CD14-positive monocyte (primary cell): ENCODE results near the gene SHC2. TPM values are rescaled to one million over a fixed set of nuclear protein-coding genes. Genes with fewer than 3 reads are reported as not detected.

Experiments
- DNase-seq, 3 donors: peaks; one replicate each; pipeline ENCODE4 v3.0.0-alpha.2; 2011 to 2022
- H2AFZ ChIP-seq: 2 replicates; pipeline ENCODE4 v1.6.0; 2012; ENCODE audit warnings: mild to moderate bottlenecking, low read depth, low read length, inconsistent platforms; ENCODE audit not compliant: insufficient read depth, poor library complexity, severe bottlenecking
- H3K27ac ChIP-seq, 2 donors: 1 replicate in 1 of 2; 2 replicates in 1 of 2; pipeline ENCODE4 v1.5.1; 2012 to 2013; ENCODE audit warnings: low read length in 2 of 2, control low read depth in 1 of 2, inconsistent platforms in 1 of 2, low read depth in 1 of 2, mild to moderate bottlenecking in 1 of 2
- H3K27me3 ChIP-seq, 2 donors: one replicate each; pipeline versions ENCODE4 v1.6.0 to v1.6.1; 2011 to 2013; ENCODE audit warnings: low read length in 2 of 2; ENCODE audit not compliant: control insufficient read depth in 2 of 2, insufficient read depth in 2 of 2
- H3K36me3 ChIP-seq, 2 donors: replicated peaks in 1 of 2; 1 replicate in 1 of 2; 2 replicates in 1 of 2; pipeline versions ENCODE4 v1.5.1 to v1.6.1; 2012 to 2013; ENCODE audit warnings: low read length in 2 of 2, control low read depth in 1 of 2, inconsistent platforms in 1 of 2, mild to moderate bottlenecking in 1 of 2; ENCODE audit not compliant: insufficient read depth in 2 of 2, control insufficient read depth in 1 of 2
- H3K4me1 ChIP-seq, 2 donors: 1 replicate in 1 of 2; 2 replicates in 1 of 2; pipeline versions ENCODE4 v1.5.1 to v1.6.1; 2012 to 2013; ENCODE audit warnings: low read length in 2 of 2, control low read depth in 1 of 2, inconsistent platforms in 1 of 2, mild to moderate bottlenecking in 1 of 2, moderate library complexity in 1 of 2; ENCODE audit not compliant: insufficient read depth in 2 of 2, control insufficient read depth in 1 of 2
- H3K4me2 ChIP-seq: replicated peaks from 2 replicates; pipeline ENCODE3; 2012; ENCODE audit warnings: low read length, moderate library complexity, mild to moderate bottlenecking; ENCODE audit not compliant: poor library complexity, severe bottlenecking; ENCODE audit errors: extremely low read depth
- H3K4me3 ChIP-seq, 3 experiments: fragments of 200-600 bp in 1 of 3; sonication (generic) in 1 of 3; replicated peaks in 1 of 3; 1 replicate in 2 of 3; 2 replicates in 1 of 3; pipeline ENCODE4 v1.5.1; 2011 to 2013; ENCODE audit warnings: low read length in 3 of 3, mild to moderate bottlenecking in 3 of 3, control low read depth in 2 of 3, low read depth in 2 of 3, inconsistent platforms in 1 of 3, moderate library complexity in 1 of 3
- H3K79me2 ChIP-seq: 2 replicates; pipeline ENCODE4 v1.6.0; 2012; ENCODE audit warnings: mild to moderate bottlenecking, control low read depth, inconsistent platforms, low read length, moderate library complexity; ENCODE audit not compliant: insufficient read depth
- H3K9ac ChIP-seq: 2 replicates; pipeline ENCODE4 v1.6.0; 2017; ENCODE audit warnings: low read length, mild to moderate bottlenecking; ENCODE audit not compliant: insufficient read depth, poor library complexity, severe bottlenecking
- H3K9me3 ChIP-seq, 2 donors: replicated peaks in 1 of 2; 1 replicate in 1 of 2; 2 replicates in 1 of 2; pipeline versions ENCODE4 v1.5.1 to v1.6.1; 2012 to 2013; ENCODE audit warnings: low read length in 2 of 2, control low read depth in 1 of 2; ENCODE audit not compliant: control insufficient read depth in 1 of 2, insufficient read depth in 1 of 2
- H4K20me1 ChIP-seq: 2 replicates; pipeline ENCODE4 v1.6.0; 2012; ENCODE audit warnings: mild to moderate bottlenecking, low read length, control low read depth, moderate library complexity; ENCODE audit not compliant: insufficient read depth
- H3K27ac Mint-ChIP-seq, 7 donors: one replicate each; pipeline ENCODE4 v1.8.0; 2020; ENCODE audit warnings: mild to moderate bottlenecking in 7 of 7, mixed read lengths in 7 of 7, moderate library complexity in 6 of 7, inconsistent platforms in 2 of 7
- H3K27me3 Mint-ChIP-seq, 3 donors: one replicate each; pipeline ENCODE4 v1.8.0; 2021 to 2022; ENCODE audit warnings: low read depth in 3 of 3, mild to moderate bottlenecking in 3 of 3, mixed read lengths in 3 of 3, moderate library complexity in 3 of 3, inconsistent platforms in 1 of 3
- H3K36me3 Mint-ChIP-seq, 2 donors: one replicate each; pipeline ENCODE4 v1.8.0; 2020; ENCODE audit warnings: mixed read lengths in 2 of 2, inconsistent platforms in 1 of 2, mild to moderate bottlenecking in 1 of 2
- H3K4me1 Mint-ChIP-seq: one replicate; pipeline ENCODE4 v1.8.0; 2020; ENCODE audit warnings: mild to moderate bottlenecking, mixed read lengths
- H3K4me3 Mint-ChIP-seq, 2 donors: one replicate each; pipeline ENCODE4 v1.8.0; 2020; ENCODE audit warnings: mild to moderate bottlenecking in 2 of 2, mixed read lengths in 2 of 2, moderate library complexity in 1 of 2
- H3K9me3 Mint-ChIP-seq, 7 donors: one replicate each; pipeline ENCODE4 v1.8.0; 2020 to 2022; ENCODE audit warnings: mixed read lengths in 7 of 7, mild to moderate bottlenecking in 6 of 7, moderate library complexity in 6 of 7, inconsistent platforms in 2 of 7
- WGBS: methylation state at CpG from one replicate; pipeline ENCODE4 v1.1.5; 2013; ENCODE audit warnings: missing lambda C conversion rate; ENCODE audit not compliant: insufficient coverage; 5-methylcytosine and 5-hydroxymethylcytosine counted together
- intact Hi-C, 2 donors: fragments of 100-400 bp; cut with micrococcal nuclease; formaldehyde crosslinking; loops; one replicate each; pipeline versions ENCODE4 v1.15.0 to v1.15.1; 2023
- polyA plus RNA-seq, 3 donors: library from polyadenylated mRNA; depleted of rRNA in 1 of 3; unstranded in 2 of 3; stranded (reverse) in 1 of 3; fragments of 300-500 nt in 2 of 3; fragments of >200 nt in 1 of 3; fragmentation: Illumina TruSeq in 2 of 3; gene quantifications; 1 replicate in 2 of 3; 2 replicates in 1 of 3; pipeline ENCODE4 v1.2.3, GENCODE V29; 2012 to 2021
- TF ChIP-seq, protein P1 (sequence below): fragments of 200-600 bp; IDR thresholded peaks from one replicate; pipeline ENCODE4 v1.8.0; 2022; ENCODE audit warnings: antibody characterized with exemption, mild to moderate bottlenecking

SHC2 gene
- polyA plus RNA-seq, 3 donors: not detected

- peaks cover 0 to 3% (median 0%) of the 10 kb centered on the region in 3 donors for H3K27me3 Mint-ChIP-seq
- Histone ChIP-seq H3K4me1 (no peaks in the 10 kb centered on the region), H3K9ac (no peak overlapping the region), H3K4me3 (no peak overlapping the region), H3K27me3 (no peaks in the 10 kb centered on the region), H3K27ac (no peak overlapping the region), H3K9me3 (peaks cover 27 to 29% of the 10 kb centered on the region in 2 donors), H3K79me2 (no peaks in the 10 kb centered on the region), H2AFZ (no peak overlapping the region), H3K36me3 (no peaks in the 10 kb centered on the region), H3K4me2 (no peak overlapping the region), H4K20me1 (no peaks in the 10 kb centered on the region)
- no peak overlapping the region for H3K27ac Mint-ChIP-seq
- H3K9me3 Mint-ChIP-seq: peaks cover 13 to 33% (median 21%) of the 10 kb centered on the region in 7 donors
- DNase-seq: no peak
- TF ChIP-seq, protein P1, sequence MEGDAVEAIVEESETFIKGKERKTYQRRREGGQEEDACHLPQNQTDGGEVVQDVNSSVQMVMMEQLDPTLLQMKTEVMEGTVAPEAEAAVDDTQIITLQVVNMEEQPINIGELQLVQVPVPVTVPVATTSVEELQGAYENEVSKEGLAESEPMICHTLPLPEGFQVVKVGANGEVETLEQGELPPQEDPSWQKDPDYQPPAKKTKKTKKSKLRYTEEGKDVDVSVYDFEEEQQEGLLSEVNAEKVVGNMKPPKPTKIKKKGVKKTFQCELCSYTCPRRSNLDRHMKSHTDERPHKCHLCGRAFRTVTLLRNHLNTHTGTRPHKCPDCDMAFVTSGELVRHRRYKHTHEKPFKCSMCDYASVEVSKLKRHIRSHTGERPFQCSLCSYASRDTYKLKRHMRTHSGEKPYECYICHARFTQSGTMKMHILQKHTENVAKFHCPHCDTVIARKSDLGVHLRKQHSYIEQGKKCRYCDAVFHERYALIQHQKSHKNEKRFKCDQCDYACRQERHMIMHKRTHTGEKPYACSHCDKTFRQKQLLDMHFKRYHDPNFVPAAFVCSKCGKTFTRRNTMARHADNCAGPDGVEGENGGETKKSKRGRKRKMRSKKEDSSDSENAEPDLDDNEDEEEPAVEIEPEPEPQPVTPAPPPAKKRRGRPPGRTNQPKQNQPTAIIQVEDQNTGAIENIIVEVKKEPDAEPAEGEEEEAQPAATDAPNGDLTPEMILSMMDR: no peak
- peaks cover 3% of the 10 kb centered on the region for H3K4me1 Mint-ChIP-seq
- WGBS: 78% methylated on average over 43 of the region's 51 CpGs
- no peak overlapping the region for H3K4me3 Mint-ChIP-seq
- no peaks in the 10 kb centered on the region for H3K36me3 Mint-ChIP-seq
- intact Hi-C loops: no loop called here
These were observed 33.9 kb downstream of the SHC2 start for GRCh38 chr19:426725-427445.

- intact Hi-C loops: no loop called here
- DNase-seq: no peak
- peaks cover 6 to 24% (median 16%) of the 10 kb centered on the region in 7 donors for H3K9me3 Mint-ChIP-seq
These were observed 35.8 kb downstream of the SHC2 start for GRCh38 chr19:425056-425455.

More at GRCh38 chr19:425056-425455, 35.8 kb downstream of the SHC2 start:
- Mint-ChIP-seq H3K27me3 (peaks cover 0 to 3% (median 0%) of the 10 kb centered on the region in 3 donors), H3K27ac (no peak overlapping the region), H3K4me3 (no peak overlapping the region), H3K4me1 (peaks cover 3% of the 10 kb centered on the region), H3K36me3 (no peaks in the 10 kb centered on the region)
- Histone ChIP-seq H3K27me3 (no peaks in the 10 kb centered on the region), H3K4me1 (no peaks in the 10 kb centered on the region), H3K4me3 (no peak overlapping the region), H2AFZ (no peak overlapping the region), H3K36me3 (no peaks in the 10 kb centered on the region), H3K9me3 (peaks cover 17 to 18% of the 10 kb centered on the region in 2 donors), H3K27ac (no peak overlapping the region), H3K4me2 (no peak overlapping the region), H3K79me2 (no peaks in the 10 kb centered on the region), H3K9ac (no peak overlapping the region), H4K20me1 (no peaks in the 10 kb centered on the region)
- TF ChIP-seq, protein P1: no peak
- 95% methylated on average over 20 of the region's 26 CpGs for WGBS
